ENCODE results near the gene ZNRF3.

DNA sequence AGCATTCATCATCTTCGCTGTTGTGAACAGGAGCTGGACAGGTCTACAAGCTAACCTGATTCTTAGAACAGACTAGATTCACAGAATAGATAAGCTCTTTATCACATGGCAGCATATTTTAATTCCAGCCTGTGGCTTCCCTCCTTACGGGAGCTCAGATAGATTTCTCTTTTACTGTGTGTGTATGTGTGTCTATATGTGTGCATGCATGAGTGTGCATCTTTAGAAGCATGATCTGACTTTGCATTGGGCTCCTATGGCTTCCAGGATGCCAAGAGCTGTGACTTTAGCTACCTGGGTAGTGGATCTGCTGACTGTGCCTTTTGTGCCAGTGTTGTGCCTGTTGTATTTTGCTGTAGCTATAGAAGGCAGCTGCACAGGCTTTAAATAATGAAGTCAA, 44.3 kb downstream of the ZNRF3 start:
- TF ChIP-seq, protein P1, sequence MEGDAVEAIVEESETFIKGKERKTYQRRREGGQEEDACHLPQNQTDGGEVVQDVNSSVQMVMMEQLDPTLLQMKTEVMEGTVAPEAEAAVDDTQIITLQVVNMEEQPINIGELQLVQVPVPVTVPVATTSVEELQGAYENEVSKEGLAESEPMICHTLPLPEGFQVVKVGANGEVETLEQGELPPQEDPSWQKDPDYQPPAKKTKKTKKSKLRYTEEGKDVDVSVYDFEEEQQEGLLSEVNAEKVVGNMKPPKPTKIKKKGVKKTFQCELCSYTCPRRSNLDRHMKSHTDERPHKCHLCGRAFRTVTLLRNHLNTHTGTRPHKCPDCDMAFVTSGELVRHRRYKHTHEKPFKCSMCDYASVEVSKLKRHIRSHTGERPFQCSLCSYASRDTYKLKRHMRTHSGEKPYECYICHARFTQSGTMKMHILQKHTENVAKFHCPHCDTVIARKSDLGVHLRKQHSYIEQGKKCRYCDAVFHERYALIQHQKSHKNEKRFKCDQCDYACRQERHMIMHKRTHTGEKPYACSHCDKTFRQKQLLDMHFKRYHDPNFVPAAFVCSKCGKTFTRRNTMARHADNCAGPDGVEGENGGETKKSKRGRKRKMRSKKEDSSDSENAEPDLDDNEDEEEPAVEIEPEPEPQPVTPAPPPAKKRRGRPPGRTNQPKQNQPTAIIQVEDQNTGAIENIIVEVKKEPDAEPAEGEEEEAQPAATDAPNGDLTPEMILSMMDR (IDR thresholded peaks at IDR 0.05): no peak
- TF ChIP-seq POLR2A (IDR thresholded peaks at IDR 0.05) (no peak), POLR2AphosphoS5 (IDR thresholded peaks at IDR 0.05) (no peak), EP300 (IDR thresholded peaks at IDR 0.05) (no peak)
